MM.1S (cell line): ENCODE data around the gene UMOD.

Experiments used
- DNase-seq: peaks from one replicate; pipeline ENCODE4 v3.0.0-alpha.2; 2015
- H2AFZ ChIP-seq: fragments of 300-600 bp; sonication (generic); 2 replicates; pipeline ENCODE4 v1.6.0; 2016; ENCODE audit warnings: antibody characterized with exemption, low read length
- H3F3A ChIP-seq: fragments of 300-600 bp; sonication (generic); 2 replicates; pipeline ENCODE4 v1.6.1; 2016; ENCODE audit warnings: mild to moderate bottlenecking, antibody characterized with exemption, low read length, moderate library complexity, mixed read lengths; ENCODE audit not compliant: insufficient read depth
- H3K27ac ChIP-seq: fragments of 300-600 bp; sonication (generic); 2 replicates; pipeline ENCODE4 v1.5.1; 2016; ENCODE audit warnings: mild to moderate bottlenecking, low read length
- H3K27me3 ChIP-seq: fragments of 300-600 bp; sonication (generic); replicated peaks from 2 replicates; pipeline ENCODE4 v1.6.0; 2016; ENCODE audit warnings: low read length; ENCODE audit not compliant: insufficient read depth
- H3K36me3 ChIP-seq: fragments of 300-600 bp; sonication (generic); replicated peaks from 2 replicates; pipeline ENCODE4 v1.6.1; 2016; ENCODE audit warnings: mild to moderate bottlenecking, low read length, mixed read lengths; ENCODE audit not compliant: insufficient read depth
- H3K4me1 ChIP-seq: fragments of 300-600 bp; sonication (generic); 2 replicates; pipeline ENCODE4 v1.6.1; 2016; ENCODE audit warnings: low read length, mixed read lengths
- H3K4me2 ChIP-seq: fragments of 300-600 bp; sonication (generic); 2 replicates; pipeline ENCODE4 v1.6.0; 2016; ENCODE audit warnings: low read depth, low read length
- H3K4me3 ChIP-seq: fragments of 300-600 bp; sonication (generic); 2 replicates; pipeline ENCODE4 v1.5.1; 2016; ENCODE audit warnings: low read length, mixed read lengths
- H3K79me2 ChIP-seq: fragments of 300-600 bp; sonication (generic); 2 replicates; pipeline ENCODE4 v1.6.1; 2016; ENCODE audit warnings: mixed run types, low read length, mixed read lengths
- H3K9ac ChIP-seq: fragments of 300-600 bp; sonication (generic); 2 replicates; pipeline ENCODE4 v1.6.1; 2016; ENCODE audit warnings: low read length, mixed read lengths
- H3K9me2 ChIP-seq: fragments of 300-600 bp; sonication (generic); replicated peaks from 2 replicates; pipeline ENCODE4 v1.6.1; 2016; ENCODE audit warnings: mild to moderate bottlenecking, low read length, mixed read lengths; ENCODE audit not compliant: insufficient read depth
- H3K9me3 ChIP-seq: fragments of 300-600 bp; sonication (generic); replicated peaks from 2 replicates; pipeline ENCODE4 v1.6.1; 2016; ENCODE audit warnings: mild to moderate bottlenecking, low read length, mixed read lengths; ENCODE audit not compliant: insufficient read depth
- H4K20me1 ChIP-seq: fragments of 300-600 bp; sonication (generic); 2 replicates; pipeline ENCODE4 v1.6.1; 2016; ENCODE audit warnings: mild to moderate bottlenecking, low read length, moderate library complexity, mixed read lengths; ENCODE audit not compliant: insufficient read depth
- EZH2 ChIP-seq: fragments of 300-600 bp; sonication (generic); optimal IDR thresholded peaks from 2 replicates; pipeline ENCODE3; 2017; ENCODE audit warnings: low read depth, mild to moderate bottlenecking, antibody characterized with exemption, low read length, mixed read lengths
- EZH2phosphoT487 ChIP-seq: fragments of 300-600 bp; sonication (generic); IDR thresholded peaks from 2 replicates; pipeline ENCODE4 v1.6.1; 2018; ENCODE audit warnings: antibody characterized with exemption, low read length
- TF ChIP-seq, protein P1 (sequence below): fragments of 300-600 bp; sonication (generic); IDR thresholded peaks from 2 replicates; pipeline ENCODE4 v1.5.1; 2016; ENCODE audit warnings: antibody characterized with exemption, low read length, mixed read lengths

Gene UMOD

DNA sequence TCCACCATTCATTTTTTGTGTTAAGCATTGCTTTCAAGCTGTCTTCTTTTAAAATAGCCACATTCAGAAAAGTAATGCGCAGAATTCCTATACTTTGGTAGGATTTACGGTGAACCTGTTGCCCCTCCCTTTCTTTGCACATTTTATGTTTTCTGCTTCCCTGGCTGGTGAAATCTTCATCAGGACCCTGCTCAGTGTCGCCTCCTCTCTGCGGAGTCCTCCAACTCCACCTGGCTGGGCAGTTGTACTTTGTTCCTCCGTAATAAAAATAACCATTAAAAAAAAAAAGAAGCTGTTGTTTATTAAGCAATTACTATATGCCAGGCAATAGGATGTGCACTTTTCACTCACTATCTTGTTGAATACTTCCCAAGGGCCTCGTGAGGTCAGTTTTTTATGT, 2.9 kb downstream of the UMOD start:
- DNase-seq, result no peak
- Histone ChIP-seq H4K20me1 (no peaks in the 10 kb centered on the region), H3F3A (no peaks in the 10 kb centered on the region), H3K9me3 (no peaks in the 10 kb centered on the region), H3K9ac (no peak overlapping the region), H3K27me3 (no peaks in the 10 kb centered on the region), H3K27ac (no peak overlapping the region), H3K4me1 (no peaks in the 10 kb centered on the region), H3K9me2 (no peaks in the 10 kb centered on the region), H3K79me2 (no peaks in the 10 kb centered on the region), H3K4me3 (no peak overlapping the region), H2AFZ (no peak overlapping the region), H3K36me3 (no peaks in the 10 kb centered on the region), H3K4me2 (no peak overlapping the region)
- TF ChIP-seq EZH2phosphoT487, result no peak
- TF ChIP-seq, protein P1, sequence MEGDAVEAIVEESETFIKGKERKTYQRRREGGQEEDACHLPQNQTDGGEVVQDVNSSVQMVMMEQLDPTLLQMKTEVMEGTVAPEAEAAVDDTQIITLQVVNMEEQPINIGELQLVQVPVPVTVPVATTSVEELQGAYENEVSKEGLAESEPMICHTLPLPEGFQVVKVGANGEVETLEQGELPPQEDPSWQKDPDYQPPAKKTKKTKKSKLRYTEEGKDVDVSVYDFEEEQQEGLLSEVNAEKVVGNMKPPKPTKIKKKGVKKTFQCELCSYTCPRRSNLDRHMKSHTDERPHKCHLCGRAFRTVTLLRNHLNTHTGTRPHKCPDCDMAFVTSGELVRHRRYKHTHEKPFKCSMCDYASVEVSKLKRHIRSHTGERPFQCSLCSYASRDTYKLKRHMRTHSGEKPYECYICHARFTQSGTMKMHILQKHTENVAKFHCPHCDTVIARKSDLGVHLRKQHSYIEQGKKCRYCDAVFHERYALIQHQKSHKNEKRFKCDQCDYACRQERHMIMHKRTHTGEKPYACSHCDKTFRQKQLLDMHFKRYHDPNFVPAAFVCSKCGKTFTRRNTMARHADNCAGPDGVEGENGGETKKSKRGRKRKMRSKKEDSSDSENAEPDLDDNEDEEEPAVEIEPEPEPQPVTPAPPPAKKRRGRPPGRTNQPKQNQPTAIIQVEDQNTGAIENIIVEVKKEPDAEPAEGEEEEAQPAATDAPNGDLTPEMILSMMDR, result no peak
- no peak for TF ChIP-seq EZH2

DNA sequence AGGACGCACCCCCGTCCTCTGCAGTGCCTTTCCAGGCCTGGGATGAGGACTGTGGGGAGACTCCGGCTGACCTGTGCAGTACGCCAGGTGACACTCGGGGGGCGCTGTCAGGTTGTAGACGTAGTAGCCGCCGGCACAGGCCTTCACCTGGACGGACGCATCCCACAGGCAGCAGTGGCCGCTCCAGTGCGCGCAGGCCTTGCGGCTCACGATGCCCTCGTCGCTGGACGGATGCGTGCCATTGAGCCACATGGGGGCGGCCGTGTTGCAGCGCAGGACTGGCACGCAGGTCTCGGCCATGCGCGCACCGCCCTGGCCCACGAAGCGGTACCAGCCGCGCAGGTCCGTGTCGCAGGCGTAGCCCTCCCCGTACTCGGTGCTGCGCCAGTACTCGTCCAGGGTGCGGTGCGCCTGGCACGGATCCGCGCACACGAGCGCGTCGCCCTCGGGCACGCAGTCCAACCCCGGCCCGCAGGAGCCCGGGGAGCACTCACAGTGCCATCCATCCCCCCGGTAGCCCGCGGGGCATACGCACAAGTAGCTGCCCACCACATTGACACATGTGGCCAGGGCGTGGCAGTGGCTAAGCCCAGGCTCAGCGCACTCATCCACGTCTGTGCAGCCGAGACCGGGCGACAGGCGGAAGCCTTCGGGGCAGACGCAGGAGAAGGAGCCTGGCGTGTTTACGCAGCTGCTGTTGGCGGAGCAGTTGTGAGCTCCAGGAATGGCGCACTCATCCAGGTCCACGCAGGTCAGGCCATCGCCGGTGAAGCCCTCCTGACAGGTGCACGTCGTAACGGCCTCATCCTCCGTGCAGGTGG, 3.9 kb downstream of the UMOD start:
- no peaks in the 10 kb centered on the region for H3K4me1 ChIP-seq
- no peak overlapping the region for H2AFZ ChIP-seq
- no peaks in the 10 kb centered on the region for H3F3A ChIP-seq
- H3K27me3 ChIP-seq, result no peaks in the 10 kb centered on the region
- TF ChIP-seq EZH2 (no peak), EZH2phosphoT487 (no peak)
- TF ChIP-seq, protein P1, result no peak
- no peak overlapping the region for H3K4me2 ChIP-seq
- H4K20me1 ChIP-seq, result no peaks in the 10 kb centered on the region
- no peak overlapping the region for H3K9ac ChIP-seq
- H3K9me3 ChIP-seq, result no peaks in the 10 kb centered on the region
- no peaks in the 10 kb centered on the region for H3K36me3 ChIP-seq
- no peak overlapping the region for H3K4me3 ChIP-seq
- H3K79me2 ChIP-seq, result no peaks in the 10 kb centered on the region
- no peak for DNase-seq
- no peak overlapping the region for H3K27ac ChIP-seq
- H3K9me2 ChIP-seq, result no peaks in the 10 kb centered on the region

DNA sequence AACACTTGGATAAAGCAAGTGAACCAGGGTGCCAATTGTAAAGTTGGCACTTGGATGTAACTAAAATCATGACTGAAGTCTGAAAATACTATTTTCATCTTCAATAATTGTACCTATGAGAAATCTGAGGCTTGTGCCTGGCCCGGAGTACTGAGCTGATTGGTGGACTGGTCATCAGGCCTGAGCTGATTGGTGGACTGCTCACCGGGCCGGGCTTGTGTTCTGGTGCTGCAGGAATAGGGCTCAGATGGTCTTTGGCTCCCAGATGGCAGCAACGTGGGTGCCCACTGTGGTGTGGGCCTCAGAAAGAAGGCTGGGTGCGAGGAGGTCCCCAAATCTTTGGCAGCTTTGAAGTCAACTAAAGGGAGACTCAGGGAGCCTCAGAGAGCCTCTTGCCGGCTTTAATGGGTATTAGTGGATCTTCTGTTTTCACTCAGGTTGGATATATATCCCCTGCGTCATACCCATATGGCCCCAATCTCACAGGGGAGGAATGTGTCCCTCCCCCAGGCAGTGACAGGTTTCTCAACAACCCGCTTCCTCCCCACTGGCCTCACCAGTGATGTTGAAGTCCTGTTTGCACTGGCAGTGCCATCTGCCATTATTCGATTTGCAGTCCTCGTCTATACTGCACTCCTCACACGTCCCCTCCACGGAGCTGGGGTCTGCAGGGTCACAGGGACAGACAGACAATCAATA, 4.7 kb downstream of the UMOD start:
- H2AFZ ChIP-seq, result no peak overlapping the region
- no peaks in the 10 kb centered on the region for H3K9me3 ChIP-seq
- H3K4me3 ChIP-seq, result no peak overlapping the region
- no peaks in the 10 kb centered on the region for H3K9me2 ChIP-seq
- no peaks in the 10 kb centered on the region for H3F3A ChIP-seq
- H3K4me1 ChIP-seq, result no peaks in the 10 kb centered on the region
- no peaks in the 10 kb centered on the region for H3K27me3 ChIP-seq
- no peak overlapping the region for H3K9ac ChIP-seq
- H3K4me2 ChIP-seq, result no peak overlapping the region
- TF ChIP-seq, protein P1, result no peak
- TF ChIP-seq EZH2phosphoT487 (no peak), EZH2 (no peak)
- DNase-seq, result no peak
- no peaks in the 10 kb centered on the region for H4K20me1 ChIP-seq
- H3K27ac ChIP-seq, result no peak overlapping the region
- no peaks in the 10 kb centered on the region for H3K79me2 ChIP-seq
- H3K36me3 ChIP-seq, result no peaks in the 10 kb centered on the region
